ENCODE measurements around the gene ADGRF3. TPM values are rescaled to one million over a fixed set of nuclear protein-coding genes. Genes with fewer than 3 reads are reported as not detected.

Gene ADGRF3
- total and polyA plus RNA-seq, 2 of the 13 experiments (the other 11 are each of a cell fraction or from before 2014, with no cell fraction given) = 0.40 to 1.5 TPM

- TF ChIP-seq SRF (IDR thresholded peaks at IDR 0.05; ENCODE audit: low read depth, low read length) = peak; percentile 63
- peak; percentile 89; the same call in 1 of the 2 replicates for TF ChIP-seq YEATS2 (CRISPR knock-in tag; IDR thresholded peaks at IDR 0.05; ENCODE audit: borderline replicate concordance)
- TF ChIP-seq RXRB (CRISPR knock-in tag; IDR thresholded peaks at IDR 0.05; ENCODE audit: borderline replicate concordance) = peak; percentile 94
- peak; percentile 83 for TF ChIP-seq HOXA3 (CRISPR knock-in tag; IDR thresholded peaks at IDR 0.05)
- peak; percentile 10; the same call in 1 of the 2 replicates for TF ChIP-seq MXD3 (CRISPR knock-in tag; IDR thresholded peaks at IDR 0.05)
- TF ChIP-seq ZBTB10 (CRISPR knock-in tag; IDR thresholded peaks at IDR 0.05; ENCODE audit: borderline replicate concordance) = no peak
- TF ChIP-seq LRRFIP1 (CRISPR knock-in tag; conservative IDR thresholded peaks at IDR 0.05) = no peak
- peak; percentile 46 to 56; a peak in 3 of 4 replicates for TF ChIP-seq EP300 (IDR thresholded peaks at IDR 0.05; ENCODE audit: low read depth in 2 of 2, low read length in 2 of 2)
- TF ChIP-seq EP300 (CRISPR knock-in tag; IDR thresholded peaks at IDR 0.05; ENCODE audit: borderline replicate concordance) = 0 out of 2 replicates have a peak, but pooled peaks have one; percentile 11
- no peak; the same call in 1 of the 2 replicates for TF ChIP-seq ZNF253 (CRISPR knock-in tag; IDR thresholded peaks at IDR 0.05; ENCODE audit: borderline replicate concordance)
- TF ChIP-seq DMTF1 (CRISPR knock-in tag; IDR thresholded peaks at IDR 0.05) = peak; percentile 82; the same call in 1 of the 2 replicates
- TF ChIP-seq E2F5 (CRISPR knock-in tag; conservative IDR thresholded peaks at IDR 0.05) = no peak
- TF ChIP-seq SMAD3 (CRISPR knock-in tag; IDR thresholded peaks at IDR 0.05) = peak; percentile 38; the same call in 1 of the 2 replicates
- peak; percentile 76 for TF ChIP-seq FOXJ3 (CRISPR knock-in tag; IDR thresholded peaks at IDR 0.05; ENCODE audit: borderline replicate concordance)
- TF ChIP-seq FOXA1 (IDR thresholded peaks at IDR 0.05) = no peak
- TF ChIP-seq FOXA1 (CRISPR knock-in tag; IDR thresholded peaks at IDR 0.05) = peak; percentile 23; the same call in 1 of the 2 replicates
- peak; percentile 77 for TF ChIP-seq HNRNPLL (IDR thresholded peaks at IDR 0.05; ENCODE audit: low read depth, low read length, poor library complexity, severe bottlenecking)
- no peak for TF ChIP-seq ZNF484 (CRISPR knock-in tag; IDR thresholded peaks at IDR 0.05; ENCODE audit: borderline replicate concordance, low read depth)
Measured at GRCh38 chr2:26345545-26346453, 790 bp downstream of the ADGRF3 start, which contains the start of gene SELENOI (continued).
